A673 (cell line): ENCODE results near the gene SBSN.

Experiments
- CTCF ChIP-seq: fragments of 300-800, 200-600 bp; sonication (generic); conservative IDR thresholded peaks from 2 replicates; pipeline ENCODE4 v1.5.1; 2017; ENCODE audit warnings: low read depth, mild to moderate bottlenecking, antibody characterized with exemption, low read length, moderate library complexity, mixed read lengths
- EZH2 ChIP-seq: fragments of 200-600 bp; sonication (generic); IDR thresholded peaks from 2 replicates; pipeline ENCODE4 v1.6.1; 2017; ENCODE audit warnings: borderline replicate concordance, low read depth, mild to moderate bottlenecking, mixed read lengths, antibody characterized with exemption, low read length; ENCODE audit not compliant: poor library complexity, severe bottlenecking

- peak; percentile 62 for TF ChIP-seq EZH2
- peak; percentile 96 for TF ChIP-seq CTCF
Measured at GRCh38 chr19:35509861-35510625, 18.1 kb downstream of the SBSN start.
